DND-41 (cell line): Measurements from ENCODE around the gene P2RY8.

ENCODE experiments used
- EZH2 ChIP-seq: IDR thresholded peaks from 3 replicates; pipeline ENCODE4 v1.6.1; 2012; ENCODE audit warnings: borderline replicate concordance, low read depth, mild to moderate bottlenecking, moderate library complexity, low read length, inconsistent platforms; ENCODE audit not compliant: severe bottlenecking
- TF ChIP-seq, protein P1 (sequence below): IDR thresholded peaks from 2 replicates; pipeline ENCODE4 v1.5.1; 2012; ENCODE audit warnings: borderline replicate concordance, low read length, moderate library complexity, mild to moderate bottlenecking; ENCODE audit not compliant: poor library complexity, severe bottlenecking; ENCODE audit errors: extremely low read depth

DNA sequence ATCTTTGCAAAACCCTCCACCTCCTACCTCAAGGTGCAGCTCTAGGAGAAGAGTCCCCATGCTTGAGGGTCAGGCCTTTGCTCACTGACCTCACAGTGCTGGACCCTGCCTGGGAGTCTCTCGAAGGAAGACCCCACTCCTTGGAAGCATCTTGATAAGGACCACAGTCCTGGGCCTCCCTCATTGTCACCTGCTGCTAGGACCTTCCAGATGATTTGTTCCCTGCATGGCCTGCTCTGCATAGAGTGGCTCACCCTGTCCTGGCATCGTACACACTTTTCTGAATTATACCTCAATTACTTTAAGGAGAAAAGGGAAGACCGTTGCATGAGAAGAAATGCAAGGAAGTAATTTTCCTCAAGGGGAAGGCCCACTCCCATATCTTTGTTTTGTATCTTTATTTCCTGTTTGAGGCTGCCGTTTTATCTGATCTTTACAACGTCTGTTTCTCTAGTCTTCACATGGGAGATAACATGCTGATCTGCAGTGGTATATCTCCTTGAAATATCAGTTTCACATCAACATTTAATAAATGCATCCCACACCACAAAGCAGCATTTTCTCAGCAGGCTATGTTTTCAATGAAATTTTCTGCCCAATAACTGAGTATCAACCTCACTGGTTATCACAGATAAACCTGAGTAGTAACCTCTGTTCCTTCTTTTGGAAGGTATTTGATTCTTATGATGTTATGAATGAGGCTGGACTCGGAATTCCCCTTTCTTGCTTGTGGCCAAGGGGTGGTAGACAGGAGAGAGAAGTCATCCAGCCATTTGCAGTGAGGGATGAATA is 39.4 kb upstream of the P2RY8 start:
- TF ChIP-seq EZH2: no peak
- TF ChIP-seq, protein P1, sequence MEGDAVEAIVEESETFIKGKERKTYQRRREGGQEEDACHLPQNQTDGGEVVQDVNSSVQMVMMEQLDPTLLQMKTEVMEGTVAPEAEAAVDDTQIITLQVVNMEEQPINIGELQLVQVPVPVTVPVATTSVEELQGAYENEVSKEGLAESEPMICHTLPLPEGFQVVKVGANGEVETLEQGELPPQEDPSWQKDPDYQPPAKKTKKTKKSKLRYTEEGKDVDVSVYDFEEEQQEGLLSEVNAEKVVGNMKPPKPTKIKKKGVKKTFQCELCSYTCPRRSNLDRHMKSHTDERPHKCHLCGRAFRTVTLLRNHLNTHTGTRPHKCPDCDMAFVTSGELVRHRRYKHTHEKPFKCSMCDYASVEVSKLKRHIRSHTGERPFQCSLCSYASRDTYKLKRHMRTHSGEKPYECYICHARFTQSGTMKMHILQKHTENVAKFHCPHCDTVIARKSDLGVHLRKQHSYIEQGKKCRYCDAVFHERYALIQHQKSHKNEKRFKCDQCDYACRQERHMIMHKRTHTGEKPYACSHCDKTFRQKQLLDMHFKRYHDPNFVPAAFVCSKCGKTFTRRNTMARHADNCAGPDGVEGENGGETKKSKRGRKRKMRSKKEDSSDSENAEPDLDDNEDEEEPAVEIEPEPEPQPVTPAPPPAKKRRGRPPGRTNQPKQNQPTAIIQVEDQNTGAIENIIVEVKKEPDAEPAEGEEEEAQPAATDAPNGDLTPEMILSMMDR: no peak
